Measurements from ENCODE around the gene RELN.

The RELN gene

GRCh38 chr7:103888603-103889153 lies 100.8 kb downstream of the RELN start:
- no peak overlapping the region for H3K4me2 ChIP-seq (ENCODE audit: low read depth, low read length, poor library complexity, severe bottlenecking)

GRCh38 chr7:103887853-103888602 lies 101.4 kb downstream of the RELN start:
- no peak overlapping the region for H3K4me2 ChIP-seq (ENCODE audit: low read depth, low read length, poor library complexity, severe bottlenecking)
- no peak for TF ChIP-seq EZH2phosphoT487 (IDR thresholded peaks at IDR 0.05; ENCODE audit: borderline replicate concordance)
- TF ChIP-seq CTCF (conservative IDR thresholded peaks at IDR 0.05; ENCODE audit: low read length): no peak; the same call in 1 of the 2 replicates
- no peaks in the 10 kb centered on the region for H3K9me2 ChIP-seq (replicated peaks; ENCODE audit: low read depth, low read length)
- H2AFZ ChIP-seq (ENCODE audit: low read length): no peak overlapping the region
- no peaks in the 10 kb centered on the region for H3K27me3 ChIP-seq (ENCODE audit: insufficient read depth, low read length, poor library complexity, severe bottlenecking)
- H3K4me1 ChIP-seq (ENCODE audit: insufficient read depth, low read length, poor library complexity, severe bottlenecking): no peaks in the 10 kb centered on the region
- no peaks in the 10 kb centered on the region for H4K20me1 ChIP-seq (ENCODE audit: insufficient read depth, low read length, poor library complexity, severe bottlenecking)
- H3K9me3 ChIP-seq (ENCODE audit: insufficient read depth, low read depth, low read length): no peaks in the 10 kb centered on the region
- no peaks in the 10 kb centered on the region for H3F3A ChIP-seq (ENCODE audit: low read depth)
- no peaks in the 10 kb centered on the region for H3K36me3 ChIP-seq (ENCODE audit: insufficient read depth, low read length)
- H3K9ac ChIP-seq (ENCODE audit: low read depth, low read length, poor library complexity, severe bottlenecking): no peak overlapping the region
- no peaks in the 10 kb centered on the region for H3K79me2 ChIP-seq (ENCODE audit: insufficient read depth, low read length)
- H3K4me3 ChIP-seq (ENCODE audit: low read length, poor library complexity, severe bottlenecking): no peak overlapping the region

More at GRCh38 chr7:103888603-103889153, 100.8 kb downstream of the RELN start:
- Histone ChIP-seq H3K79me2 (ENCODE audit: insufficient read depth, low read length) (no peaks in the 10 kb centered on the region), H3K36me3 (ENCODE audit: insufficient read depth, low read length) (no peaks in the 10 kb centered on the region), H2AFZ (ENCODE audit: low read length) (no peak overlapping the region), H3K4me1 (ENCODE audit: insufficient read depth, low read length, poor library complexity, severe bottlenecking) (no peaks in the 10 kb centered on the region), H3K9me2 (replicated peaks; ENCODE audit: low read depth, low read length) (no peaks in the 10 kb centered on the region), H3K4me3 (ENCODE audit: low read length, poor library complexity, severe bottlenecking) (no peak overlapping the region), H3K9me3 (ENCODE audit: insufficient read depth, low read depth, low read length) (no peaks in the 10 kb centered on the region), H3K9ac (ENCODE audit: low read depth, low read length, poor library complexity, severe bottlenecking) (no peak overlapping the region), H4K20me1 (ENCODE audit: insufficient read depth, low read length, poor library complexity, severe bottlenecking) (no peaks in the 10 kb centered on the region), H3F3A (ENCODE audit: low read depth) (no peaks in the 10 kb centered on the region), H3K27me3 (ENCODE audit: insufficient read depth, low read length, poor library complexity, severe bottlenecking) (no peaks in the 10 kb centered on the region)
- TF ChIP-seq EZH2phosphoT487 (IDR thresholded peaks at IDR 0.05; ENCODE audit: borderline replicate concordance) (no peak), CTCF (conservative IDR thresholded peaks at IDR 0.05; ENCODE audit: low read length) (no peak)

GRCh38 chr7:103887050-103887449 lies 102.4 kb downstream of the RELN start:
- Histone ChIP-seq H3F3A (ENCODE audit: low read depth) (no peaks in the 10 kb centered on the region), H3K9me3 (ENCODE audit: insufficient read depth, low read depth, low read length) (no peaks in the 10 kb centered on the region), H4K20me1 (ENCODE audit: insufficient read depth, low read length, poor library complexity, severe bottlenecking) (no peaks in the 10 kb centered on the region), H3K4me1 (ENCODE audit: insufficient read depth, low read length, poor library complexity, severe bottlenecking) (no peaks in the 10 kb centered on the region), H3K9me2 (replicated peaks; ENCODE audit: low read depth, low read length) (no peaks in the 10 kb centered on the region), H3K9ac (ENCODE audit: low read depth, low read length, poor library complexity, severe bottlenecking) (no peak overlapping the region), H3K36me3 (ENCODE audit: insufficient read depth, low read length) (no peaks in the 10 kb centered on the region), H3K79me2 (ENCODE audit: insufficient read depth, low read length) (no peaks in the 10 kb centered on the region), H3K27me3 (ENCODE audit: insufficient read depth, low read length, poor library complexity, severe bottlenecking) (no peaks in the 10 kb centered on the region), H2AFZ (ENCODE audit: low read length) (no peak overlapping the region), H3K4me3 (ENCODE audit: low read length, poor library complexity, severe bottlenecking) (no peak overlapping the region), H3K4me2 (ENCODE audit: low read depth, low read length, poor library complexity, severe bottlenecking) (no peak overlapping the region)
- TF ChIP-seq EZH2phosphoT487 (IDR thresholded peaks at IDR 0.05; ENCODE audit: borderline replicate concordance) (no peak), CTCF (conservative IDR thresholded peaks at IDR 0.05; ENCODE audit: low read length) (no peak)
